GM19035 (cell line): ENCODE data around the gene SLC25A20.
"Not testable (repeated sequence)": the region's sequence is repeated elsewhere in the genome, so short reads cannot be mapped to it uniquely, and the experiment has no call there.

ENCODE experiments used
- ATAC-seq: cut with Tn5 transposase; IDR thresholded peaks from one replicate; pipeline ENCODE4 v1.9.1; 2021; ENCODE audit not compliant: unreplicated experiment

SLC25A20 gene, protein sequence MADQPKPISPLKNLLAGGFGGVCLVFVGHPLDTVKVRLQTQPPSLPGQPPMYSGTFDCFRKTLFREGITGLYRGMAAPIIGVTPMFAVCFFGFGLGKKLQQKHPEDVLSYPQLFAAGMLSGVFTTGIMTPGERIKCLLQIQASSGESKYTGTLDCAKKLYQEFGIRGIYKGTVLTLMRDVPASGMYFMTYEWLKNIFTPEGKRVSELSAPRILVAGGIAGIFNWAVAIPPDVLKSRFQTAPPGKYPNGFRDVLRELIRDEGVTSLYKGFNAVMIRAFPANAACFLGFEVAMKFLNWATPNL

DNA sequence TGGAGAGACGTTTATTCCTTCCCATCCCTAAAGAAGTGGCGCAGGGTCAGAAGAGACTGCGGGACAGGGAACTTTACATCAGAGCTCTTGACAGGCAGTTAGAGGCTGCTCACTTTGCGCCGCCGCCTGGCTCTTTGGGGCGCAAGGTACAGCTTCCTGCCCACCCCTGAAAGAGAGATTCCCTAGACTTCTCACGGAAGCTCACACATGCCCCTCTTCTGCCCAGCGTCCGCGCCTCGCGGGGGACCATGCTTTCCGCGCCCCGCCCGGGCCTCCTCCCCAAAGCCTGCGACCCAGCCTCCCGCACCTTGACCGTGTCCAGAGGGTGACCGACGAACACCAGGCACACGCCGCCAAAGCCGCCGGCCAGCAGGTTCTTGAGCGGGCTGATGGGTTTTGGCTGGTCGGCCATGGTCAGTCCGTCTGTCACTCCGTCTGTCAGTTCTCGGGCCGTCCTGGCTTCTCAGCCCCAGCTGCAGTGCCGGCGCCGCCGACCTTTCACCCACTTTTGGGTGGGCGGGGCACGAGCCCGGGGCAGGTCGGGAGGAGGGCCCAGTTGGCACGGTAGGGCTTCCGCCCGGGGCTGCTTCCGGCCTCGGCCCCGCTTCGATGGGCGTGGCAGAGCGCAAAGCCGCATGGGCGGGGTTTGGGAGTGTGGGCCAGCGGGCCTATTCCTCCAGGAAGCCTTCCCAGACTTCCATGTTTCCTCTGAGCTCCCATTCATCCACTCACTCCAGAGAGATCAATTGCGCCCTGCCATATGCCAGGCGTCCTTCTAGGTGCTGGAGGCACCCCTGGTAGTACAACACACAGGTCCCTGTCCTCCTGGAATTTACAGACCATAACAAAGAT is at the start of gene SLC25A20:
Gene SLC25A20, minus strand, starts transcription at position 500 of the 852 bp plus-strand sequence. Its CDS starts 88 bp downstream, at position 412.
- ATAC-seq, result peak; percentile 84

DNA sequence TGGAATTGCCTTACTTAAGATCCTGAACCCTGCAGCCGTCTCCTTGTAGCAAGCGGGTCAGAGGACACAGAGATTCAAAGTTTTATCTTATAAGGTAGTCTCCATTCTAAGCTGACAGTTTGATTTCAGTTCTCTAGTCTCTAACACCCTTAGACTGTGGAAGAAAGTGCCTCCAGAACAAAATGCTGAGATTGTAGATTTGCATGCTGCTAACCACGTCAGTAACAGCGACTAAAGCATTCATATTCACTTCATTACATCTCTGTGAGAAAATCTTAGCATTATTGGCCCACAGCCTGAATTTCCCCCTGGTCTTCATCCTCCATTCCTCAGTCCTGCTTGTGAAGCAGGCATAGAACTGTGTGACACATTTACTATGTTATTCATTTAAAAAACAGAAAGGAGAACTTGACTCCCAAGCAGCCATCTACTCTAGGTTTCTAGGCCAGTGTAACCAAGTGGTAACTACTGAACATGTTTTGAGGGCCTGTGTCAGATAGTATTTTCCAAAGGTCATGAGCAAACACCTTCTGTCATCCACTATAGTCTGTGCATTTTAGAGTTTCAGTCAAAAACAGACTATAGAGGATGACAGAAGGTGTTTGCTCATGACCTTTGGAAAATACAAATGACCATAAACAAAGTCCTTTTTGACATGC is 47.3 kb upstream of the SLC25A20 start:
- no peak for ATAC-seq

DNA sequence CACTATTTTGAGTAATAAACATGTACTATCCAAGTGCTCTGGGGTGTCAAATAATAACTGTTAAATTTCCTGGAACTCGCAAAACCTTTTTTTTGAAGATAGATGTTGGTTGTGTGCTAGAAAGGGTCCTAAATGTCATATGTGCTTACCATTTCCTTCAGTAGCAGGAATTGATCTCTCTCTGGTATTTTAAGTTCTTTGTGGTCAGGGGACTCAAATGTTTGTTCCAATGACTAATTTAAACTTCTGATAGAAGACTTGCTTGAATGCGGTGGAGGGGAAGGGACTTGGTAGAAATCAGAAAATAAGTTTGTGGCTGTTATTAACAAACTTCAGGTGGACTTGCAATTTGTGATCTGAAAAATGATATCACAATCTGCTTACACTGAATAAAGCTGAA is 46.8 kb upstream of the SLC25A20 start:
- ATAC-seq, result no peak

DNA sequence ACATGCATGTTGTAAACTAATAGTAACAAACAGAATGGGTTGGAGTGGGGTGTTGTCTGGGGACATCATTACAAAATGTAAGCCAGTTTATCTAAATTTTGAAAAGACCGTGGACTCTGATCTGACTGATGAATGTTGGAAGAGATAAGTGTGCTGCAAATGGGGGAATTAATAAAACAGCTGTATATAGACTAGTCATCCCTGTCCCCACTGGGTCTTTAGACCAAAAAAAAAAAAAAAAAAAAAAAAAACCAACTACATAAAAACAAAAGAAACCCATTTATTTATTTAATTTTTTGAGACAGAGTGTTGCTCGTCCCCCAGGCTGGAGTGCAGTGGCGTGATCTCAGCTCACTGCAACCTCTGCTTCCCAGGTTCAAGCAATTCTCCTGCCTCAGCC is 40.0 kb upstream of the SLC25A20 start:
- no peak for ATAC-seq

DNA sequence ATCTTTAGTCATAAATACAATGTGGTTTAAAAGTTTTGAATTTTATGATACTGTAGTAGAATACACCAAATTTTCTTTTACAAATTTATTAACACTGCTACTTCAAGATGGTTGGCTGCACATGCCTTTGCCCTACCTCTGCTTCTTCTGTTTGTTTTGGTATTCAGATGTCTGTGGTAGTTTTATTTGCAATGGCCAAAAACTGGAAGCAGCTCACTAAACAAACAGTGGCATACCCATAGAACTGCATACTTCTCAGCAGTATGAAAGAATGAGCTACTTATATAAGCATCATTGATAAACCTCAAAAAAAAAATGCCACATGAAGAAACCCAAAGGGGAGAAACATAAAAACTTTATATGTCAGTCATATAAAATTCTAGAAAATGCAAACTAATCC is 39.5 kb upstream of the SLC25A20 start:
- no peak for ATAC-seq

DNA sequence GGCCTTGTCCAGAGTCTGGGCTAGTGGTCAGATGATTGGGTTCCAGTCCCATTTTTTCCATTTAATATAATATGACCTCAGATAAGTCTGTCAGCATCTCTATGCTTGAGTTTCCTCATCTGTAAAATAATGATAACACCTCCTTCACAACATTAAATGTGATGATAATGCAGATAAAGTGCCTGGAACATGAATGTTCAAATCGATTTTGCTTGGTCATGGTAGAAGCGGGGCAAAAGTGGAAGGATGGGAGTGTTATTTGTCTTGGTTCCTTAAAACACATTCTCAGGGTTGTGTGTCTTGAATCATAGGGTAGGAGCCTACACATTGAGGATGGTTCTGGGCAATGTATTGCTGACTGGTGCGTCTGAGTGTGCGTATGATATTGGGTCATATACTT is 36.8 kb upstream of the SLC25A20 start:
- no peak for ATAC-seq

DNA sequence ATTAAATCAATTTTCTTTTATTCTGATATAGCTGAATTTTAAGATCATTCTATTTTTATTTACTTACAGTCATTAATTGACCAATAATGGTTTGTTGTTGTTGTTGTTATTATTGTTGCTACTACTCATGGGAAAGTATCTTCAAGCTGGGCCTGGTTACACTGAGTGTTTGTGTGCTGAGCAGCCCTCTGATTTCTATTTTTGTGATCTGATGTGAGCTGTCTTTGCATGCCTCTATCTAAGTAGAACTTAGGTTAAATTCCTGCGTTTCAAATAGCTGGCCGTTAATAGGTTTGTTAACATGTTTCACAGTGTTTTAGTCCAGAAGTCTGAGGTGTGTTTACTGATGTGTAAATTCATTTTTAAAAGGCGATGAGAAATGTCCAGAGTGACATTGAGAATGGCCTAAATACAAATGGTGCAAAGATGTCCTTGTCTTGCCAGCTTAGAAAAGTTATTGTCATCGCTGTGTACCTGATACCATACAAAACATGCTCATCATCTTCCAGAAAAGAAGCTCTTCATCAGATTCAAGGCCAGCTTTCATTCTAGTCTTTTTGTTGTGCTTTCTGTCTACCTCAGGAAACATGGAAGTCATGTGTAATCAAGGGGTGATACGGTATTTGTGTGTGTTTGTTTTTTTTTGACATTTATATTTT is 35.8 kb upstream of the SLC25A20 start:
- ATAC-seq, result no peak

DNA sequence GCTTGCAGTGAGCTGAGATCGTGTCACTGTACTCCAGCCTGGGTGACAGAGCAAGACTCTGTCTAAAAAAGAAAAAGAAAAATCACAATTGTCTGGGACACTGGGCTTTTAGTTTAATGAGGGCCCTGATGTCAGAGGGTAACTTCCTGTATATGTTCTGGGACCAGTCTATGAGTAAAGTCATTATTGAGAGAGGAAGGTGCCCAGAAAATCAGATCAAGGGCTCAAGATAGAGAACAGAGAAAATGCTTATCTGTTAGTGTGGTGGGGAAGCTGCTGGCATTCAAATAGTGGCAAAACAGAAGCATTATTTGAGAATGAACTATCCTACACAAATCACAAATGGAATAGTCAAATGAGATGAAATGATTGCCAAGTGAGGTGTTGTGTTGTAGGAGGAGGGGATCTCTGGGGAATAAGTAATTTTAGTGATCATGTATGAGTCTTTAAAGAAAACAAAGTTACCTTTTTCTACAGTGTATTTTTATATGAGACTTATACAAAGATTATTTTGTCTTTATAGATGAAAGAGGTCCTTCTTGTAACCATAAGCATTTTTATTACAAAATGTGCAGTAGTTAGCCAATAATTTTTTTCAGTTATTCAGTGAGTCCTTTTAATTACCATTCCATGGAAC is 33.4 kb upstream of the SLC25A20 start:
- no peak for ATAC-seq

DNA sequence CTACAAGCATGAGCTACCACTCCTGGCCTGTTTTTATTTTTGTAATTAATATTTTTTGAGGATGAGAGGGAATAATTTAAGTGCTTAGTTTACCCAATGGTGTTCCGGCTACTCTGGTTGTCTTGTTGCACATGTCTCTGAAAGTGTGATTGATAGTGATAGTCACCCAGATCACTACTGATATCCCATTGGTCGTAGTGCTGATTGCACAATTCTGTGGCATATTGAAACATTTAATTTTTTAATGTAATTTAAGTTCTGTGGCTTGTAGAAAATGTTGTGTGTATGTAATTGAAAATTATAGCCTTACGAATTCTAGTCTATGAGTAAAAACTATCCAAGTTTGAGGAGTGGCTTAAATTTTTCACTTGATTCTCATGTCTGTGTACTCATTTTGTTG is 31.9 kb upstream of the SLC25A20 start:
- ATAC-seq, result no peak

DNA sequence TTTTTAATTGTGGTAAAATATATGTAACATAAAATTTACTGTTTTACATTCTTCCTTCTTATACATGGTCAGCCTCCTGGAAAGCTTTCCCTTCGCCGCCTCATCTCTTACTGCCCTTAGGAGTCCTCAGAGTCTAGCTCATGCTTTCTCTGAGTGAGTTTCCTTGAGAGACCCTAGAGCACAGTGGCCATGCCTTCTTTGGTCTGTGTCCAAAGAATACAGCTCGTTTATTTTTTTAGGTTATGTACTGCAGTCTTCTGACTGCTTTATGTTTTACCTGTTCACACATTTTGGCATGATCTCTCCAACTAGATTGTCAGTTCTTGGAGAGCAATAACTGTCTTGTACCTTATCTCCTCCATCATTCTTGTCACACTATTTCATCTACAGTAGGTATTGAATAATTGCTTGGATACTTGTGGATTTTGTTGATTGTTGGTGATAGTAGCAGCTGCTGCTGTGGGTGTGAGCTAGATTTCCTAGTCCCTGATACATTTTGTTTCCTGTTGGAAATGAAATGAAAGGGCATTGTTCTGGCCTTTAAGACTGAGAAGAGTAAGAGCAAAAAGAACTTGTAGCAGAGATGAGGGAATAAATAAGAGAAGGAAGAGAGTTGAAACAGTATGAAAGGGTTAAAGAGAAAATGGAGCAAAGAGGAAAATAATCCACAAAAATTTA is 30.8 kb upstream of the SLC25A20 start:
- no peak for ATAC-seq

DNA sequence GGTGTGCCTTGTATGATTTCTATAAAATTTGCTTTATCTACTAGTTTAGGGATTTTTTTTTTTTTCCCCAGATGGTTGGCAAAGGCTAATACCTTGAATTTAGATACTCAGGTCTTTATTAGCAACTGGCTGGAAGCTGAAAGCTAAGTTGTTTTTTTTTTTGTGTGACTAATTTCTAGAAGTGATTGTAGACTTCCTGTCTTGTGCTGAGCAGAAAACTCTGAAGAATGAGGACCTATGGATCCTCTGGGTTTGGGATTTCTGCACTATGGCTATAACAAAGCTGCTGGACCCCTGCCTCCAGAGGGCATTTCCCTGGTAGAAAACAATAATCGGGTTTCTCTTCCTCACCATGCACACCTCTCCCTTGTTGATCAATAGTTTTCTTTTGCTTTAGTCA is 30.0 kb upstream of the SLC25A20 start:
- ATAC-seq, result no peak

DNA sequence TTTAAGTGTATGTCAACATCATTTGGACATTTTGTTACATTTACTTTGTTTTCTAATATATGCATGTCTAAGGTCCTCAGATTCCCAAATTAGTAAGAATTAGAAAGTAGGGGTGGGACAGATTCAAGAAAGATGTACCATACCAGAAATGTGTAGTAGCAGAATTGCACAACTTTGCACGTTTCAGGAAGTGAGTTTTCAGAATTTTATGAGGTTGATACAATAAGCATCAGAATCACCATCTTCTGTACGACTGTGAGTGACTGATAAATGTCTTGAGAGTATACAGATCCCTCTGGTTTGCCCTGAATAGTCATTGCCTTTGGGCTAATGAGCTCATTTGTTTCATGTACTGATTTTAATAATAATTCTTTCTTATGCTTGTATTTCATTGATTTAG is 29.2 kb upstream of the SLC25A20 start:
- no peak for ATAC-seq

DNA sequence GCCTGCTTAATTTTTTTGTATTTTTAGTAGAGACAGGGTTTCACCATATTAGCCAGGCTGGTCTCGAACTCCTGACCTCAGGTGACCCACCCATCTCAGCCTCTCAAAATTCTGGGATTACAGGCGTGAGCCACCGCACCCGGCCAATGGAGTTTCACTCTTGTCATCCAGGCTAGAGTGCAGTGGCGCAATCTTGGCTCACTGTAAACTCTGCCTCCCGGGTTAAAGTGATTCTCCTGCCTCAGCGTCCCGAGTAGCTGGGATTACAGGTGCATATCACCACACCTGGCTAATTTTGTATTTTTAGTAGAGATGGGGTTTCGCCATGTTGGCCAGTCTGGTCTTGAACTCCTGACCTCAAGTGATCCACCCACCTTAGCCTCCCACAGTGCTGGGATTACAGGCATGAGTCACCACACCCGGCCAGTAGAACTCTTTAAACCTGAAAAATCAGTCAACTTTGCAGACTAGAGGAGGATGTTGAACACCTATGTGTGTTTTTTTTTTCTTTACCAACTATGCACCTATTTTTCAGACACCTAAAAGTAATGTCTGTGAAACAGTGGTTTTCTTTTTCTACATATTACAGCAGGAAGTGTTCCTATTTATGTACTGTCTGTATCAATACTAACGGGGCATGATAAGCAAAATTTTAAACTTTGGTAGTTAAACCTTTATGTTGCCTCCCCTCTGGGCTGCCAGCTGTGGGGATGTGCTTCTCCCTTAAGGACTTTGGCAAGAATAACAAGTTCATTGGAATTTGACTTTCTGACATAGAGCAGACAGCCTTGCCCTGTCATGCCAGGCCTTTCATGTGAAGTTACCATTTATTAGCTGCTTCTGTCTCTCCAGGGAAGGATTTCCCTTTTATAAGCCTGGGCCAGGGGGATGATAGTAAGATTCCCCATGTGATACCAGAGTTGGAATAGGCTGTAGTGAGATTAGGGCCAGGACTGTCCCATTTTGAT is 28.0 kb upstream of the SLC25A20 start:
- ATAC-seq, result no peak

DNA sequence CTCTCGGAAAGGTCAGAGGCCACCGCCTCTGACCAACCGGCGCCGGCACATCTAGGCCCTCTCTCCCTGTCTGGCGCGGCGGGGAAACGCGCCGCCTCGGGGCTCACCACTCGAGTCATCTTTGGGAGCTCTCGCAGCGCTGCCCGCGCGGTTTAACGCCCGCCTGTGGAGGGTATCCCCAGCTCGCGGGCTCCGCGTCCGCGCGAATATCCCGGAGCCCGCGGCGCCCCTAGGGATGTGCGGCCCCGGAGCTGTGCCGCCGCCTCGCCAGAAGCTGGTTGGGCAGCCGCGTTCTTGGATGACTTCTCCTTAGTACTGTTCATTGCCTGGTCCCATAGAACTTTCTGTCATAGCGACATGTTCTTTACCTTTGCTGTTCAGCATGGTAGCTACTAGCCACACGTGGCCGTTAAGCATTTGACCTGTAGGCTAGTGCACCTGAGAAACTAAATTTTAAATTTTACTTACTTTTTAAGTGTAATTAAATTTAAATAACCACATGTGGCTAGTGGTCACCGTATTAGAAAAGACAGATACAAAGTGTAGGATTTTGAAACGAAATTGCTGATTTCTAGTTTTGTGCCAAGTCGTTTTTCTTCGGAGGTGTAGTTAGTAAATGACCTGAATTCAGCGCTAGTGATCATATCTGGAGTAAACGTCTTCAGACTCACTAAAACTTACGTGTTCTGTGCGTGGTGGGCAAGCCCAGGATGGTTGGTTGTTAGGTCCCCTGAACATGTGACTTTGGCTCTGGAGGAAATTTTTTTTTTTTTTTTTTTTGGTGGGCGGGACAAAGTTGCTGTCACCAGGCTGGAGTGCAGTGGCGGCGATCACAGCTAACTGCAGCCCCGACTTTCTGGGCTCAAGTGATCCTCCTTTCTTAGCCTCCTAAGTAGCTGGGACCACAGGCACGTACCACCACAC is 20.8 kb upstream of the SLC25A20 start:
- ATAC-seq, result peak; percentile 7

DNA sequence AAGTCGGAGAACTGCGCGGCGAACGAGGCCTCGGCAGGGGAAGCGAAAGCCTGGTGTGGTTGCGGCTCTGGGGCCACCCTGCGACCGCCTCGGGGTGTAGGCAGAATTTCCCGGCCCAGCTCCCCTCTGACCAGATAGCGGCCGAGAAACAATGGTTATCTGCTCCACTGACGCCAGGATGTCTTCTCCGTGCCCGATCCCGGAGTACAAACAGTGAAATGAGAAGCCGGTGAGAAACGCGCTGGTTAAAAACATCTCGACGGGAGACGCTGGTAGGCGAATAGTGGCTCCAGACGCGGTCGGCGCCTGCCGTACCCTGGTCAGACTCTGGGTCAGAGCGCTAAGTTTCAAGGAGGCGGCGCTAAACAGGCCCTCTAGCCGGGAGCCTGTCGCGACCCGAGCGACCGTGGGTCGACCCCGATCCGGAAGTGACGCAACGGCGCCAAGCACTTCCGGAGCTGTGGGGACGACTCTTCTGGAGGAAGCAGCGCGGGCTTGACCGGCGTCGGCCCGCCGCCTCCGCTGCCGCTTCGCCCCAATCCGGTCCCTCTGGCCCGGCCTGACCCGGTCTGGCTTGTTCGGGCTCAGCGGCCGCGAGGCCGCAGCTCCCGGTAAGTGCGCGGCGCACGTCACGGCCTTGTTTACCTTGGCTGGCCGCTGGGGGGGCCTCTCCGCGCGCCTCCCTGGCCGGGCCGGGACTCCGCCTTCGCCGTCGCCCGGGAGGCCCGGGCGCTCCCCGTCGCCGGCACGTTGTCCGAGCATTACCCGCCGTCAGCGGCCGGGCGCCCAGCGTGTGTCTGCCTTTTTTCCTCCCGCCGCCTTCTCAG is 19.9 kb upstream of the SLC25A20 start, which contains the start of gene ARIH2:
Gene ARIH2, plus strand, starts transcription at position 455 of the 827 bp plus-strand sequence. CDS start 8,717 bp downstream, outside the sequence.
- ATAC-seq, result peak; percentile 80

DNA sequence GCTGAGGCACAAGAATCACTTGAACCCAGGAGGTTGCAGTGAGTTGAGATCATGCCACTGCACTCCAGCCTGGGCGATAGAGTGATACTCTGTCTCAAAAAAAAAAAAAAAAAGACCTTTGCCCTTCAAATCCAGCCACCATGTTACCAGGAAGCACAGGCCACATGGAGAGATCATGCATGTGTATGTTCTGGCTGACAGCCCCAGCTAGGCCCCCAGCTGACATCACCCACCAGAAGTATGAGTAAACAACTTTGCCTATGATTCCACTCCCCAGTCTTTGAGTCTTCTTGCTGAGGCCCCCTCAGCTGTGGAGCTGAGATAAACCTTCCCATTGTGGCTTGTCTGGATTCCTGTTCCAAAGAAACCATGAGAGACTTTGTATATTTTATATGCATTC is 16.6 kb upstream of the SLC25A20 start:
- no peak for ATAC-seq

DNA sequence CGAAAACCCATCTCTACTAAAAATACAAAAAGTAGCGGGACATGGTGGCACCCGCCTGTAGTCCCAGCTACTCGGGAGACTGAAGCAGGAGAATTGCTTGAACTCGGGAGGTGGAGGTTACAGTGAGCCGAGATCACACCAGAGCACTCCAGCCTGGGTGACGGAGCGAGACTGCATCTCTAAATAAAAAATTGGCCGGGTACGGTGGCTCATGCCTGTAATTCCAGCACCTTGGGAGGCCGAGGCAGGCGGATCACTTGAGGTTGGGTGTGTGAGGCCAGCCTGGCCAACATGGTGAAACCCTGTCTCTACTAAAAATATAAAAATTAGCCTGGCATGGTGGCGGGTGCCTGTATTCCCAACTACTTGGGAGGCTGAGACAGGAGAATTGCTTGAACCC is 8.3 kb upstream of the SLC25A20 start:
- not testable (repeated sequence) for ATAC-seq
